GM12878 (cell line): ENCODE measurements around the gene DNAJB6. TPM values are rescaled to one million over a fixed set of nuclear protein-coding genes. Genes with fewer than 3 reads are reported as not detected.

Experiments used
- ATAC-seq: fragments of 200-7000 bp; cut with Tn5 transposase; 3 replicates; pipeline ENCODE4 v1.9.1; 2020; ENCODE audit warnings: mild to moderate bottlenecking, moderate library complexity
- BruUV-seq: library from RNA; stranded (reverse); fragments of 400-500 nt; replicated peaks from 2 replicates; lab custom pipeline; 2021; lab: Mats Ljungman, UMichigan
- CTCF ChIA-PET: fragments of 300-600 bp; sonication (Branson Sonifier 250); formaldehyde crosslinking; extraction: SDS; loops from one replicate; lab custom pipeline; 2021; ENCODE audit warnings: inconsistent platforms; lab: Yijun Ruan, JAX
- POLR2A ChIA-PET: fragments of 350-600 bp; formaldehyde crosslinking; extraction: SDS; loops from one replicate; lab custom pipeline; 2021; ENCODE audit warnings: inconsistent platforms; lab: Charles Lee
- RAD21 ChIA-PET: fragments of 300-600 bp; sonication (Branson Sonifier 250); formaldehyde crosslinking; loops from one replicate; lab custom pipeline; 2023; ENCODE audit warnings: antibody characterized with exemption; ENCODE audit not compliant: unreplicated experiment; lab: Charles Lee
- SMC1A ChIA-PET: fragments of 300-600 bp; sonication (Branson Sonifier 250); formaldehyde crosslinking; loops from one replicate; lab custom pipeline; 2023; ENCODE audit not compliant: unreplicated experiment, uncharacterized antibody; lab: Charles Lee
- DNase-seq: peaks from one replicate; pipeline ENCODE4 v3.0.0-alpha.2; 2011; ENCODE audit warnings: low read depth, low spot score
- FAIRE-seq: peaks from 3 replicates; lab custom pipeline; 2011; peaks lifted over from hg19 to GRCh38; lab: Jason Lieb, UNC
- H2AFZ ChIP-seq: 2 replicates; pipeline ENCODE4 v1.6.0; 2011; ENCODE audit warnings: low read depth, low read length, control low read depth; ENCODE audit not compliant: control insufficient read depth
- H3K27ac ChIP-seq: 2 replicates; pipeline ENCODE4 v1.5.1; 2011; ENCODE audit warnings: control low read depth; ENCODE audit not compliant: control insufficient read depth, insufficient read depth
- H3K27me3 ChIP-seq, 2 experiments: replicated peaks in 1 of 2; 2 replicates each; pipeline versions ENCODE4 v1.6.0 to v1.6.1; 2011; ENCODE audit warnings: low read length in 1 of 2; ENCODE audit not compliant: control insufficient read depth in 2 of 2, insufficient read depth in 2 of 2
- H3K36me3 ChIP-seq, 2 experiments: 2 replicates each; pipeline ENCODE4 v1.5.1; 2011; ENCODE audit warnings: low read length in 1 of 2; ENCODE audit not compliant: control insufficient read depth in 2 of 2, insufficient read depth in 2 of 2
- H3K4me1 ChIP-seq: 2 replicates; pipeline ENCODE4 v1.6.1; 2011; ENCODE audit warnings: mild to moderate bottlenecking, low read length, moderate library complexity, mixed read lengths; ENCODE audit not compliant: control insufficient read depth, insufficient read depth
- H3K4me2 ChIP-seq: 2 replicates; pipeline ENCODE4 v1.6.0; 2011; ENCODE audit warnings: control low read depth; ENCODE audit not compliant: control insufficient read depth, insufficient read depth
- H3K4me3 ChIP-seq: fragments of 200-600 bp; sonication (generic); 2 replicates; pipeline ENCODE4 v1.5.1; 2016
- H3K79me2 ChIP-seq: 2 replicates; pipeline ENCODE4 v1.6.0; 2011; ENCODE audit warnings: low read length; ENCODE audit not compliant: control insufficient read depth, insufficient read depth
- H3K9ac ChIP-seq: 2 replicates; pipeline ENCODE4 v1.8.0; 2011; ENCODE audit warnings: low read length, control low read depth, mixed read lengths; ENCODE audit not compliant: control insufficient read depth, insufficient read depth
- H3K9me3 ChIP-seq: replicated peaks from 3 replicates; pipeline ENCODE4 v1.5.1; 2011; ENCODE audit warnings: mild to moderate bottlenecking, low read length; ENCODE audit not compliant: control insufficient read depth, insufficient read depth
- H4K20me1 ChIP-seq: 2 replicates; pipeline ENCODE4 v1.6.0; 2011; ENCODE audit not compliant: control insufficient read depth, insufficient read depth
- BCL11A ChIP-seq: IDR thresholded peaks from 2 replicates; pipeline ENCODE4 v1.6.1; 2011; ENCODE audit warnings: low read depth, low read length
- E2F4 ChIP-seq: IDR thresholded peaks from 2 replicates; pipeline ENCODE4 v1.6.1; 2012; ENCODE audit warnings: low read depth, low read length, improper control_type of control experiment
- EZH2 ChIP-seq: IDR thresholded peaks from 2 replicates; pipeline ENCODE4 v1.6.1; 2012; ENCODE audit warnings: low read depth, mild to moderate bottlenecking, control low read depth, inconsistent platforms, low read length, borderline replicate concordance; ENCODE audit not compliant: control insufficient read depth
- IKZF1 ChIP-seq: fragments of 450-650 bp; conservative IDR thresholded peaks from 2 replicates; pipeline ENCODE4 v1.6.1; 2017; ENCODE audit warnings: antibody characterized with exemption, mild to moderate bottlenecking
- NFYA ChIP-seq: IDR thresholded peaks from 2 replicates; pipeline ENCODE4 v1.6.1; 2011; ENCODE audit warnings: low read depth, mild to moderate bottlenecking, low read length, improper control_type of control experiment, borderline replicate concordance
- PAX5 ChIP-seq: IDR thresholded peaks from 2 replicates; pipeline ENCODE4 v1.6.1; 2011; ENCODE audit warnings: low read depth, low read length, borderline replicate concordance
- REST ChIP-seq: IDR thresholded peaks from 2 replicates; pipeline ENCODE4 v1.6.1; 2012; ENCODE audit warnings: mild to moderate bottlenecking, low read depth, low read length
- RFX5 ChIP-seq: IDR thresholded peaks from 2 replicates; pipeline ENCODE4 v1.6.1; 2011; ENCODE audit warnings: low read depth, low read length, improper control_type of control experiment
- SP1 ChIP-seq: IDR thresholded peaks from one replicate; pipeline ENCODE4 v1.6.1; 2011; ENCODE audit warnings: low read depth, low read length
- STAT3 ChIP-seq: IDR thresholded peaks from 2 replicates; pipeline ENCODE4 v1.6.1; 2011; ENCODE audit warnings: low read depth, low read length, improper control_type of control experiment
- YY1 ChIP-seq: IDR thresholded peaks from 2 replicates; pipeline ENCODE4 v1.6.1; 2011; ENCODE audit warnings: low read depth, mild to moderate bottlenecking, low read length
- WGBS: methylation state at CpG from one replicate; pipeline ENCODE4 v1.1.6; 2016; ENCODE audit warnings: low lambda C conversion rate; ENCODE audit not compliant: insufficient replicate concordance, insufficient coverage; ENCODE audit errors: missing lambda C conversion rate; 5-methylcytosine and 5-hydroxymethylcytosine counted together
- in situ Hi-C: fragments of 300-500 bp; cut with MboI; formaldehyde crosslinking; loops from 9 replicates; pipeline ENCODE4 v1.14.3; 2018; ENCODE audit warnings: mixed read lengths
- intact Hi-C: fragments of 100-400 bp; cut with micrococcal nuclease; formaldehyde crosslinking; loops from one replicate; pipeline ENCODE4 v1.14.2; 2022; ENCODE audit not compliant: unreplicated experiment
- polyA plus RNA-seq, 11 experiments: library from polyadenylated mRNA; depleted of rRNA in 4 of 11; unstranded in 6 of 11; stranded (reverse) in 5 of 11; fragments of >200 nt; fragmentation: Nextera tagmentation in 4 of 11; fragmentation: Illumina TruSeq in 1 of 11; extraction: Ambion mirVana in 4 of 11; extraction: Trizol in 1 of 11; gene quantifications; 1 replicate in 1 of 11; 2 replicates in 10 of 11; pipeline versions ENCODE4 v1.2.1 to v1.2.3, GENCODE V29; 2011 to 2016; ENCODE audit warnings: inconsistent platforms in 2 of 11, missing spikeins in 2 of 11, low read depth in 1 of 11
- total RNA-seq, 4 experiments: library from RNA; depleted of rRNA in 3 of 4; stranded (reverse); fragments of >200 nt in 3 of 4; fragmentation: Illumina TruSeq in 1 of 4; extraction: Trizol in 1 of 4; gene quantifications; 2 replicates each; pipeline versions ENCODE4 v1.2.1 to v1.2.3, GENCODE V29; 2013 to 2021

The DNAJB6 gene
- total and polyA plus RNA-seq, 10 of the 15 experiments (the other 5 are each of a cell fraction or from before 2014, with no cell fraction given): 34.5 to 117 (median 53.1) TPM

- in situ Hi-C loops: no loop called here
- ChIA-PET CTCF (no interaction called here), SMC1A (no interaction called here), POLR2A (no interaction called here), RAD21 (no interaction called here)
- Histone ChIP-seq H3K4me2 (no peak overlapping the region), H4K20me1 (no peaks in the 10 kb centered on the region), H3K9me3 (no peaks in the 10 kb centered on the region), H3K27me3 (no peaks in the 10 kb centered on the region), H3K36me3 (no peaks in the 10 kb centered on the region), H3K4me1 (no peaks in the 10 kb centered on the region), H3K79me2 (no peaks in the 10 kb centered on the region), H2AFZ (no peak overlapping the region), H3K27ac (no peak overlapping the region), H3K9ac (no peak overlapping the region), H3K4me3 (no peak overlapping the region)
- TF ChIP-seq IKZF1: no peak
- TF ChIP-seq BCL11A: no peak
- DNase-seq (no peak), FAIRE-seq (no peak), ATAC-seq (no peak)
- 57% methylated on average over 32 of the region's 42 CpGs for whole genome bisulfite sequencing
- intact Hi-C loops: no loop called here
- no TSS peak for BruUV-seq
Measured at GRCh38 chr7:157426463-157427301, 89.9 kb downstream of the DNAJB6 start.

- intact Hi-C loops: no loop called here
- Histone ChIP-seq H2AFZ (no peak overlapping the region), H3K9ac (no peak overlapping the region), H3K4me1 (no peaks in the 10 kb centered on the region), H3K4me2 (no peak overlapping the region), H3K79me2 (no peaks in the 10 kb centered on the region), H3K4me3 (no peak overlapping the region), H4K20me1 (no peaks in the 10 kb centered on the region), H3K9me3 (no peaks in the 10 kb centered on the region), H3K27ac (no peak overlapping the region), H3K27me3 (no peaks in the 10 kb centered on the region), H3K36me3 (no peaks in the 10 kb centered on the region)
- DNase-seq (no peak), ATAC-seq (no peak), FAIRE-seq (no peak)
- POLR2A ChIA-PET: no interaction called here
- RAD21 ChIA-PET: no interaction called here
- 71% methylated on average over 22 of the region's 23 CpGs for WGBS
- BruUV-seq: no TSS peak
- in situ Hi-C loops: no loop called here
- SMC1A ChIA-PET: no interaction called here
- CTCF ChIA-PET: no interaction called here
- no peak for TF ChIP-seq PAX5
- no peak for TF ChIP-seq SP1
- no peak for TF ChIP-seq RFX5
- no peak for TF ChIP-seq REST
- no peak for TF ChIP-seq EZH2
- no peak for TF ChIP-seq YY1
- TF ChIP-seq NFYA: no peak
- no peak for TF ChIP-seq E2F4
- no peak for TF ChIP-seq STAT3
Measured at GRCh38 chr7:157427811-157428553, 91.2 kb downstream of the DNAJB6 start.
